Heart left ventricle (tissue), 13 donors: ENCODE measurements around the gene APLF.

Experiments
- CTCF ChIP-seq, 12 donors: fragments of 200-600 bp; sonication (generic) in 4 of 12; IDR thresholded peaks; one replicate each; pipeline versions ENCODE4 v1.5.0 to v1.8.0; 2018 to 2022; ENCODE audit warnings: antibody characterized with exemption in 12 of 12, mild to moderate bottlenecking in 5 of 12
- POLR2A ChIP-seq, 2 donors: fragments of 450-650 bp; IDR thresholded peaks; one replicate each; pipeline ENCODE4 v1.6.1; 2017; ENCODE audit warnings: antibody characterized with exemption in 2 of 2, mild to moderate bottlenecking in 2 of 2, moderate library complexity in 2 of 2
- donor health status: ischemic (EF 13 %, LVEDD 7.1; RV severe dilation, severe dysfunction).
- donor health status: DM: no; HTN: yes; CAD: no.
- donor health status: DM: no; HTN: no; CAD: no.
- donor health status: ischemic (EF 25% LVEDD 6.9; RV normal size, moderate dysfunction).
- donor health status: ischemic (EF 25% LVEDD 5.7; RV mildly dilated, moderate dysfunction).
- donor health status: ischemic (EF 35%, LVEDD 5.7; RV mildly dilated, moderate dysfunction).
- donor health status: nonischemic (EF 11% LVEDD 7.7; RV severe dilation, severe dysfunction).
- donor health status: DM: yes; HTN: yes; CAD: no.
- donor health status: PGD.
- donor health status: ischemic (EF 29% LVEDD 5.4; RV normal size, mild dysfunction).
- donor health status: nonischemic (EF 23%, LVEDD 6.1; RV moderate dilation, normal function).

DNA sequence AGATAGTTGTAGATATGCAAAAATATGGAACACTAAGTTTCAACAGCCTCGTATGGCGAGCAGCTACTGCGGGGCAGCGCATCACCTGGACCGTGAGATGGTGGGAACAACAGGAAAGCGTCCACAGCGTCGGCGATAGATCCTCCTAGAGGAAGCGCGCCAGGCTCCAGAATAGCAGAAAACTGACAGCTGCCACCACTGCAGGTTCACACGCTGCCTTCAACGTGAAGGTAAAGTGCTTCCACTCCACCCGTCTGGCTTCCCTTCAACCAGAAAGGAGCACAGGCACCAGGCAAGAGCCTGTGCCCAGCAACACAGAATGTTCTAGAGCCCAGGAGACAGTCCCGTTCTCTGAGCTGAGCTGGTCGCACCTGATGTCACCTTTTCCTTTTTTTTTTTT is 20.3 kb upstream of the APLF start:
- no peak for TF ChIP-seq CTCF (IDR thresholded peaks at IDR 0.05)
- no peak for TF ChIP-seq POLR2A (IDR thresholded peaks at IDR 0.05)
